CD14-positive monocyte (primary cell): ENCODE results near the gene KRTAP5-5. TPM values are rescaled to one million over a fixed set of nuclear protein-coding genes. Genes with fewer than 3 reads are reported as not detected.
"Not testable (repeated sequence)": the region's sequence is repeated elsewhere in the genome, so short reads cannot be mapped to it uniquely, and the experiment has no call there.

Source experiments
- DNase-seq, 3 donors: peaks; one replicate each; pipeline ENCODE4 v3.0.0-alpha.2; 2011 to 2022
- H2AFZ ChIP-seq: 2 replicates; pipeline ENCODE4 v1.6.0; 2012; ENCODE audit warnings: mild to moderate bottlenecking, low read depth, low read length, inconsistent platforms; ENCODE audit not compliant: insufficient read depth, poor library complexity, severe bottlenecking
- H3K27ac ChIP-seq, 2 donors: 1 replicate in 1 of 2; 2 replicates in 1 of 2; pipeline ENCODE4 v1.5.1; 2012 to 2013; ENCODE audit warnings: low read length in 2 of 2, control low read depth in 1 of 2, inconsistent platforms in 1 of 2, low read depth in 1 of 2, mild to moderate bottlenecking in 1 of 2
- H3K27me3 ChIP-seq, 2 donors: one replicate each; pipeline versions ENCODE4 v1.6.0 to v1.6.1; 2011 to 2013; ENCODE audit warnings: low read length in 2 of 2; ENCODE audit not compliant: control insufficient read depth in 2 of 2, insufficient read depth in 2 of 2
- H3K36me3 ChIP-seq, 2 donors: replicated peaks in 1 of 2; 1 replicate in 1 of 2; 2 replicates in 1 of 2; pipeline versions ENCODE4 v1.5.1 to v1.6.1; 2012 to 2013; ENCODE audit warnings: low read length in 2 of 2, control low read depth in 1 of 2, inconsistent platforms in 1 of 2, mild to moderate bottlenecking in 1 of 2; ENCODE audit not compliant: insufficient read depth in 2 of 2, control insufficient read depth in 1 of 2
- H3K4me1 ChIP-seq, 2 donors: 1 replicate in 1 of 2; 2 replicates in 1 of 2; pipeline versions ENCODE4 v1.5.1 to v1.6.1; 2012 to 2013; ENCODE audit warnings: low read length in 2 of 2, control low read depth in 1 of 2, inconsistent platforms in 1 of 2, mild to moderate bottlenecking in 1 of 2, moderate library complexity in 1 of 2; ENCODE audit not compliant: insufficient read depth in 2 of 2, control insufficient read depth in 1 of 2
- H3K4me2 ChIP-seq: replicated peaks from 2 replicates; pipeline ENCODE3; 2012; ENCODE audit warnings: low read length, moderate library complexity, mild to moderate bottlenecking; ENCODE audit not compliant: poor library complexity, severe bottlenecking; ENCODE audit errors: extremely low read depth
- H3K4me3 ChIP-seq, 3 experiments: fragments of 200-600 bp in 1 of 3; sonication (generic) in 1 of 3; replicated peaks in 1 of 3; 1 replicate in 2 of 3; 2 replicates in 1 of 3; pipeline ENCODE4 v1.5.1; 2011 to 2013; ENCODE audit warnings: low read length in 3 of 3, mild to moderate bottlenecking in 3 of 3, control low read depth in 2 of 3, low read depth in 2 of 3, inconsistent platforms in 1 of 3, moderate library complexity in 1 of 3
- H3K79me2 ChIP-seq: 2 replicates; pipeline ENCODE4 v1.6.0; 2012; ENCODE audit warnings: mild to moderate bottlenecking, control low read depth, inconsistent platforms, low read length, moderate library complexity; ENCODE audit not compliant: insufficient read depth
- H3K9ac ChIP-seq: 2 replicates; pipeline ENCODE4 v1.6.0; 2017; ENCODE audit warnings: low read length, mild to moderate bottlenecking; ENCODE audit not compliant: insufficient read depth, poor library complexity, severe bottlenecking
- H3K9me3 ChIP-seq, 2 donors: replicated peaks in 1 of 2; 1 replicate in 1 of 2; 2 replicates in 1 of 2; pipeline versions ENCODE4 v1.5.1 to v1.6.1; 2012 to 2013; ENCODE audit warnings: low read length in 2 of 2, control low read depth in 1 of 2; ENCODE audit not compliant: control insufficient read depth in 1 of 2, insufficient read depth in 1 of 2
- H4K20me1 ChIP-seq: 2 replicates; pipeline ENCODE4 v1.6.0; 2012; ENCODE audit warnings: mild to moderate bottlenecking, low read length, control low read depth, moderate library complexity; ENCODE audit not compliant: insufficient read depth
- H3K27ac Mint-ChIP-seq, 7 donors: one replicate each; pipeline ENCODE4 v1.8.0; 2020; ENCODE audit warnings: mild to moderate bottlenecking in 7 of 7, mixed read lengths in 7 of 7, moderate library complexity in 6 of 7, inconsistent platforms in 2 of 7
- H3K27me3 Mint-ChIP-seq, 3 donors: one replicate each; pipeline ENCODE4 v1.8.0; 2021 to 2022; ENCODE audit warnings: low read depth in 3 of 3, mild to moderate bottlenecking in 3 of 3, mixed read lengths in 3 of 3, moderate library complexity in 3 of 3, inconsistent platforms in 1 of 3
- H3K36me3 Mint-ChIP-seq, 2 donors: one replicate each; pipeline ENCODE4 v1.8.0; 2020; ENCODE audit warnings: mixed read lengths in 2 of 2, inconsistent platforms in 1 of 2, mild to moderate bottlenecking in 1 of 2
- H3K4me1 Mint-ChIP-seq: one replicate; pipeline ENCODE4 v1.8.0; 2020; ENCODE audit warnings: mild to moderate bottlenecking, mixed read lengths
- H3K4me3 Mint-ChIP-seq, 2 donors: one replicate each; pipeline ENCODE4 v1.8.0; 2020; ENCODE audit warnings: mild to moderate bottlenecking in 2 of 2, mixed read lengths in 2 of 2, moderate library complexity in 1 of 2
- H3K9me3 Mint-ChIP-seq, 7 donors: one replicate each; pipeline ENCODE4 v1.8.0; 2020 to 2022; ENCODE audit warnings: mixed read lengths in 7 of 7, mild to moderate bottlenecking in 6 of 7, moderate library complexity in 6 of 7, inconsistent platforms in 2 of 7
- WGBS: methylation state at CpG from one replicate; pipeline ENCODE4 v1.1.5; 2013; ENCODE audit warnings: missing lambda C conversion rate; ENCODE audit not compliant: insufficient coverage; 5-methylcytosine and 5-hydroxymethylcytosine counted together
- intact Hi-C, 2 donors: fragments of 100-400 bp; cut with micrococcal nuclease; formaldehyde crosslinking; loops; one replicate each; pipeline versions ENCODE4 v1.15.0 to v1.15.1; 2023
- polyA plus RNA-seq, 3 donors: library from polyadenylated mRNA; depleted of rRNA in 1 of 3; unstranded in 2 of 3; stranded (reverse) in 1 of 3; fragments of 300-500 nt in 2 of 3; fragments of >200 nt in 1 of 3; fragmentation: Illumina TruSeq in 2 of 3; gene quantifications; 1 replicate in 2 of 3; 2 replicates in 1 of 3; pipeline ENCODE4 v1.2.3, GENCODE V29; 2012 to 2021
- TF ChIP-seq, protein P1 (sequence below): fragments of 200-600 bp; IDR thresholded peaks from one replicate; pipeline ENCODE4 v1.8.0; 2022; ENCODE audit warnings: antibody characterized with exemption, mild to moderate bottlenecking

KRTAP5-5 gene
- polyA plus RNA-seq, 3 donors = not detected

- no peak overlapping the region for H3K27ac Mint-ChIP-seq
- TF ChIP-seq, protein P1, sequence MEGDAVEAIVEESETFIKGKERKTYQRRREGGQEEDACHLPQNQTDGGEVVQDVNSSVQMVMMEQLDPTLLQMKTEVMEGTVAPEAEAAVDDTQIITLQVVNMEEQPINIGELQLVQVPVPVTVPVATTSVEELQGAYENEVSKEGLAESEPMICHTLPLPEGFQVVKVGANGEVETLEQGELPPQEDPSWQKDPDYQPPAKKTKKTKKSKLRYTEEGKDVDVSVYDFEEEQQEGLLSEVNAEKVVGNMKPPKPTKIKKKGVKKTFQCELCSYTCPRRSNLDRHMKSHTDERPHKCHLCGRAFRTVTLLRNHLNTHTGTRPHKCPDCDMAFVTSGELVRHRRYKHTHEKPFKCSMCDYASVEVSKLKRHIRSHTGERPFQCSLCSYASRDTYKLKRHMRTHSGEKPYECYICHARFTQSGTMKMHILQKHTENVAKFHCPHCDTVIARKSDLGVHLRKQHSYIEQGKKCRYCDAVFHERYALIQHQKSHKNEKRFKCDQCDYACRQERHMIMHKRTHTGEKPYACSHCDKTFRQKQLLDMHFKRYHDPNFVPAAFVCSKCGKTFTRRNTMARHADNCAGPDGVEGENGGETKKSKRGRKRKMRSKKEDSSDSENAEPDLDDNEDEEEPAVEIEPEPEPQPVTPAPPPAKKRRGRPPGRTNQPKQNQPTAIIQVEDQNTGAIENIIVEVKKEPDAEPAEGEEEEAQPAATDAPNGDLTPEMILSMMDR = no peak
Observed at GRCh38 chr11:1669546-1670218, 40.1 kb downstream of the KRTAP5-5 start.

GRCh38 chr11:1670457-1670856, 40.9 kb downstream of the KRTAP5-5 start:
- H3K27ac Mint-ChIP-seq, H3K36me3 ChIP-seq, H3K9me3 ChIP-seq, H3K4me1 Mint-ChIP-seq, H3K4me3 ChIP-seq, H3K27ac ChIP-seq, H3K9ac ChIP-seq, H3K9me3 Mint-ChIP-seq, H3K4me3 Mint-ChIP-seq, H3K4me2 ChIP-seq, DNase-seq, H3K4me1 ChIP-seq, intact Hi-C loops, H3K79me2 ChIP-seq, H4K20me1 ChIP-seq, H3K36me3 Mint-ChIP-seq, H2AFZ ChIP-seq: not testable (repeated sequence)
- H3K27me3 ChIP-seq = peaks cover 0 to 25% of the 10 kb centered on the region in 2 donors
- WGBS = 100% methylated on average over 1 of the region's 1 CpG
- H3K27me3 Mint-ChIP-seq = peaks cover 28 to 58% (median 35%) of the 10 kb centered on the region in 3 donors

More at GRCh38 chr11:1669546-1670218, 40.1 kb downstream of the KRTAP5-5 start:
- intact Hi-C loops = no loop called here
- no peak overlapping the region for H2AFZ ChIP-seq
- no peak overlapping the region for H3K9ac ChIP-seq
- no peak for DNase-seq
- no peak overlapping the region for H3K4me3 ChIP-seq
- H3K36me3 ChIP-seq = no peaks in the 10 kb centered on the region
- H3K9me3 ChIP-seq = no peaks in the 10 kb centered on the region
- H3K4me1 ChIP-seq = no peaks in the 10 kb centered on the region
- Mint-ChIP-seq H3K4me1 (no peaks in the 10 kb centered on the region), H3K27me3 (peaks cover 28 to 55% (median 29%) of the 10 kb centered on the region in 3 donors), H3K4me3 (peak overlapping the region in 1 of 2 donors; percentile 76), H3K9me3 (no peaks in the 10 kb centered on the region), H3K36me3 (no peaks in the 10 kb centered on the region)
- no peaks in the 10 kb centered on the region for H3K79me2 ChIP-seq
- no peak overlapping the region for H3K4me2 ChIP-seq
- 50% methylated on average over 19 of the region's 21 CpGs for WGBS
- H3K27ac ChIP-seq = no peak overlapping the region
- H4K20me1 ChIP-seq = no peaks in the 10 kb centered on the region
- peaks cover 0 to 24% of the 10 kb centered on the region in 2 donors for H3K27me3 ChIP-seq
